Stimulated activated naive CD8-positive, alpha-beta T cell treated with anti-CD3 and anti-CD28 coated beads, Interleukin-15, amount 100 ng/mL, for 72 hours (primary cell): Measurements from ENCODE around the gene TOX2.
"Not testable (repeated sequence)": the region's sequence is repeated elsewhere in the genome, so short reads cannot be mapped to it uniquely, and the experiment has no call there.

Experiments
- ATAC-seq: fragments of 150-1000 bp; cut with Tn5 transposase; 2 replicates; pipeline ENCODE4 v1.10.0; 2021; ENCODE audit warnings: mild to moderate bottlenecking, moderate library complexity
- DNase-seq, 2 donors: peaks; one replicate each; pipeline ENCODE4 v3.0.0; 2021 to 2022
- H3K27ac Mint-ChIP-seq, 2 donors: one replicate each; pipeline ENCODE4 v1.8.0; 2022; ENCODE audit warnings: mild to moderate bottlenecking in 2 of 2, mixed read lengths in 2 of 2, moderate library complexity in 2 of 2
- H3K27me3 Mint-ChIP-seq: one replicate; pipeline ENCODE4 v1.8.0; 2022; ENCODE audit warnings: mixed read lengths
- H3K4me1 Mint-ChIP-seq: one replicate; pipeline ENCODE4 v1.8.0; 2022; ENCODE audit warnings: mild to moderate bottlenecking, mixed read lengths
- H3K4me3 Mint-ChIP-seq, 2 donors: one replicate each; pipeline ENCODE4 v1.8.0; 2022; ENCODE audit warnings: mild to moderate bottlenecking in 2 of 2, mixed read lengths in 2 of 2, moderate library complexity in 1 of 2
- H3K9me3 Mint-ChIP-seq, 2 donors: one replicate each; pipeline ENCODE4 v1.8.0; 2022; ENCODE audit warnings: mixed read lengths in 2 of 2

TOX2 gene

GRCh38 chr20:44035924-44036323, 121.3 kb downstream of the TOX2 start:
- peaks cover 48% of the 10 kb centered on the region for H3K4me1 Mint-ChIP-seq
- DNase-seq, result no peak
- H3K27me3 Mint-ChIP-seq, result peaks cover 57% of the 10 kb centered on the region
- H3K27ac Mint-ChIP-seq, result no peak overlapping the region
- H3K9me3 Mint-ChIP-seq, result peaks cover 4 to 8% of the 10 kb centered on the region in 2 donors
- H3K4me3 Mint-ChIP-seq, result no peak overlapping the region
- ATAC-seq, result no peak

- DNase-seq (no peak), ATAC-seq (no peak)
- Mint-ChIP-seq H3K27ac (no peak overlapping the region), H3K9me3 (peaks cover 4 to 8% of the 10 kb centered on the region in 2 donors), H3K4me1 (peaks cover 46% of the 10 kb centered on the region), H3K4me3 (no peak overlapping the region), H3K27me3 (peaks cover 55% of the 10 kb centered on the region)
Observed at GRCh38 chr20:44036441-44036840, 121.8 kb downstream of the TOX2 start.

GRCh38 chr20:44038681-44039123, 124.0 kb downstream of the TOX2 start:
- ATAC-seq (no peak), DNase-seq (no peak)
- Mint-ChIP-seq H3K9me3 (peaks cover 0 to 8% of the 10 kb centered on the region in 2 donors), H3K27ac (peak overlapping the region in 1 of 2 donors; percentile 87), H3K4me3 (no peak overlapping the region), H3K27me3 (peaks cover 46% of the 10 kb centered on the region), H3K4me1 (peaks cover 23% of the 10 kb centered on the region)

- Mint-ChIP-seq H3K27me3 (peaks cover 46% of the 10 kb centered on the region), H3K4me1 (peaks cover 18% of the 10 kb centered on the region), H3K4me3 (no peak overlapping the region), H3K9me3 (peaks cover 0 to 8% of the 10 kb centered on the region in 2 donors), H3K27ac (peak overlapping the region in 1 of 2 donors; percentile 87)
- ATAC-seq (no peak), DNase-seq (no peak)
Observed at GRCh38 chr20:44039147-44039546, 124.5 kb downstream of the TOX2 start.

GRCh38 chr20:44039741-44040140, 125.1 kb downstream of the TOX2 start:
- Mint-ChIP-seq H3K9me3 (peaks cover 0 to 5% of the 10 kb centered on the region in 2 donors), H3K4me3 (no peak overlapping the region), H3K4me1 (peaks cover 14% of the 10 kb centered on the region), H3K27me3 (peaks cover 42% of the 10 kb centered on the region), H3K27ac (no peak overlapping the region)
- ATAC-seq (no peak), DNase-seq (no peak)

- Mint-ChIP-seq H3K27ac (peak overlapping the region in 1 of 2 donors; percentile 24), H3K4me1 (peaks cover 7% of the 10 kb centered on the region), H3K9me3 (no peaks in the 10 kb centered on the region), H3K27me3 (peaks cover 36% of the 10 kb centered on the region), H3K4me3 (no peak overlapping the region)
- DNase-seq (no peak), ATAC-seq (no peak)
Observed at GRCh38 chr20:44040202-44040915, 125.7 kb downstream of the TOX2 start.

- Mint-ChIP-seq H3K4me1 (peaks cover 4% of the 10 kb centered on the region), H3K9me3 (no peaks in the 10 kb centered on the region), H3K27me3 (peaks cover 31% of the 10 kb centered on the region), H3K27ac (no peak overlapping the region), H3K4me3 (no peak overlapping the region)
- ATAC-seq (no peak), DNase-seq (no peak)
Observed at GRCh38 chr20:44041001-44041400, 126.3 kb downstream of the TOX2 start.

- not testable (repeated sequence) for H3K27me3 Mint-ChIP-seq, H3K9me3 Mint-ChIP-seq, H3K4me1 Mint-ChIP-seq, DNase-seq, ATAC-seq, H3K4me3 Mint-ChIP-seq, H3K27ac Mint-ChIP-seq
Observed at GRCh38 chr20:44044712-44045111, 130.1 kb downstream of the TOX2 start.

GRCh38 chr20:44050327-44050726, 135.7 kb downstream of the TOX2 start:
- Mint-ChIP-seq H3K4me1 (peaks cover 6% of the 10 kb centered on the region), H3K27me3 (no peaks in the 10 kb centered on the region), H3K9me3 (no peaks in the 10 kb centered on the region), H3K4me3 (no peak overlapping the region), H3K27ac (no peak overlapping the region)
- ATAC-seq, result no peak
- DNase-seq, result no peak

GRCh38 chr20:44050925-44051660, 136.4 kb downstream of the TOX2 start:
- Mint-ChIP-seq H3K9me3 (no peaks in the 10 kb centered on the region), H3K27me3 (no peaks in the 10 kb centered on the region), H3K27ac (no peak overlapping the region), H3K4me1 (peaks cover 13% of the 10 kb centered on the region), H3K4me3 (no peak overlapping the region)
- ATAC-seq, result no peak
- no peak for DNase-seq

GRCh38 chr20:44051661-44052000, 137.0 kb downstream of the TOX2 start:
- Mint-ChIP-seq H3K4me3 (no peak overlapping the region), H3K27me3 (no peaks in the 10 kb centered on the region), H3K27ac (no peak overlapping the region), H3K9me3 (no peaks in the 10 kb centered on the region), H3K4me1 (peaks cover 19% of the 10 kb centered on the region)
- ATAC-seq (no peak), DNase-seq (no peak)

- H3K4me1 Mint-ChIP-seq, result peaks cover 19% of the 10 kb centered on the region
- H3K4me3 Mint-ChIP-seq, result no peak overlapping the region
- ATAC-seq (no peak), DNase-seq (no peak)
- no peaks in the 10 kb centered on the region for H3K9me3 Mint-ChIP-seq
- no peaks in the 10 kb centered on the region for H3K27me3 Mint-ChIP-seq
- H3K27ac Mint-ChIP-seq, result peak overlapping the region in 1 of 2 donors; percentile 12
Observed at GRCh38 chr20:44052166-44052565, 137.5 kb downstream of the TOX2 start.

GRCh38 chr20:44053046-44053445, 138.4 kb downstream of the TOX2 start:
- Mint-ChIP-seq H3K27me3 (no peaks in the 10 kb centered on the region), H3K9me3 (peaks cover 0 to 5% of the 10 kb centered on the region in 2 donors), H3K27ac (no peak overlapping the region), H3K4me1 (peaks cover 19% of the 10 kb centered on the region), H3K4me3 (no peak overlapping the region)
- DNase-seq (no peak), ATAC-seq (no peak)

- ATAC-seq, result no peak
- H3K4me1 Mint-ChIP-seq, result peaks cover 24% of the 10 kb centered on the region
- no peak overlapping the region for H3K4me3 Mint-ChIP-seq
- peaks cover 6 to 13% of the 10 kb centered on the region in 2 donors for H3K9me3 Mint-ChIP-seq
- H3K27ac Mint-ChIP-seq, result no peak overlapping the region
- DNase-seq, result no peak
- H3K27me3 Mint-ChIP-seq, result no peaks in the 10 kb centered on the region
Observed at GRCh38 chr20:44054118-44054517, 139.5 kb downstream of the TOX2 start.

- Mint-ChIP-seq H3K9me3 (peaks cover 6 to 13% of the 10 kb centered on the region in 2 donors), H3K4me3 (no peak overlapping the region), H3K27ac (peak overlapping the region in 1 of 2 donors; percentile 37), H3K27me3 (no peaks in the 10 kb centered on the region), H3K4me1 (peaks cover 24% of the 10 kb centered on the region)
- ATAC-seq (no peak), DNase-seq (no peak)
Observed at GRCh38 chr20:44054849-44055248, 140.2 kb downstream of the TOX2 start.

GRCh38 chr20:44056010-44056698, 141.5 kb downstream of the TOX2 start:
- H3K4me1 Mint-ChIP-seq, result peaks cover 32% of the 10 kb centered on the region
- H3K27me3 Mint-ChIP-seq, result no peaks in the 10 kb centered on the region
- DNase-seq, result peak; percentile 59 to 72
- no peak overlapping the region for H3K4me3 Mint-ChIP-seq
- ATAC-seq, result peak; percentile 97
- H3K27ac Mint-ChIP-seq, result no peak overlapping the region
- H3K9me3 Mint-ChIP-seq, result peaks cover 12 to 20% of the 10 kb centered on the region in 2 donors
